HPDE6-E6E7 (cell line): ENCODE data around the gene SS18L1.
A peak's percentile ranks its signal among the peaks of the same experiment; 100 is the strongest.

ENCODE experiments used
- DNase-seq: peaks from one replicate; pipeline ENCODE4 v3.0.0; 2011; ENCODE audit warnings: missing footprints; ENCODE audit errors: extremely low spot score

The SS18L1 gene

GRCh38 chr20:62226707-62227590 is 83.4 kb downstream of the SS18L1 start:
- no peak for DNase-seq

- no peak for DNase-seq
Measured at GRCh38 chr20:62227591-62227976, 84.0 kb downstream of the SS18L1 start.

DNA sequence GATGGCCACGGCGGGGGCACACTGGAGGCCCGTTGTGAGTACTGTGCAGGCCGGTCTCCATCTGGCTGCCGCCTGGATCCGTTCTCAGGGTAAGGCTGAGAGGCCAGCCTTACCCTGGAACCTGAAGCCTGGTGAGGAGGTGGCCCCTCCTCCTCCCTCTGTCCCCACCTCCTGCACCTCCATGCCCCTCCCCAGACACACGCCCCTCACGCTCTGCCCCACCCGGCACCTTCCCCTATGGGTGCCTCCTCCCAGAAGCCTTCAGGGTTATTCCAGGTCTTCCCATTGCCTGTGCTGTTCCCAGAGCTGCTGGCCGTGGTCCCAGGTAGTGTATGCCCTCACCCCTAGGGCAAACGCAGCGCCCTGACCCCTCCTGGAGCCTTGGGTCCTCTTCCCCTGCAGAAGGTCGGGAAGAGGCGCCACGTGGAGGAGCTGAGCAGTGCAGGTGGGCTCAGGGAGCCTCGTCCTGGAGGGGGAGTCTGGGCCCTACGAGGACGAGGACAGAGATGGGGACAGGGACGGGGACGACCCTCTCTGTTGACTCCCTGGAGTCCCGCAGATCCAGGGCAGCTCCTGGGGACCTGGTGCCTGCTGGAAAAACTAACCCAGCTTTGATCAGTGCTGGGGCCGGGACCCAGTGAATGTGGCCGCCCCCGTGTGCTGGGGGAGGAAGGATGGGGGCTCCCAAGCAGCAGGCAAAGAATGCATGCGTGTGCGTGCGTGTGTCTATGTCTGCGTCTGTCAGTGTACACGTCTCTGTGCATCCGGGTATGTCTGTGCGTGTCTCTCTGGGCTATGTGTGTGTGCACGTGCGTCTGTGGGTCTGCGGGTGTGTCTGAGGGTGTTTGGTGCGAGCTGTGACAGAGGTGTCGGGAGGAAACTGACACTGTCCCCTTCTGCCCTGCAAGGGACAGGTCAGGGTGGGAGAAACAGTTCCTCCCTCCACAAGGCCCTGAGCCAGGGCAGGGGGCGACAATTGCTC is 84.7 kb downstream of the SS18L1 start:
- DNase-seq, result peak; percentile 51

GRCh38 chr20:62228982-62229545 is 85.5 kb downstream of the SS18L1 start:
- no peak for DNase-seq

DNA sequence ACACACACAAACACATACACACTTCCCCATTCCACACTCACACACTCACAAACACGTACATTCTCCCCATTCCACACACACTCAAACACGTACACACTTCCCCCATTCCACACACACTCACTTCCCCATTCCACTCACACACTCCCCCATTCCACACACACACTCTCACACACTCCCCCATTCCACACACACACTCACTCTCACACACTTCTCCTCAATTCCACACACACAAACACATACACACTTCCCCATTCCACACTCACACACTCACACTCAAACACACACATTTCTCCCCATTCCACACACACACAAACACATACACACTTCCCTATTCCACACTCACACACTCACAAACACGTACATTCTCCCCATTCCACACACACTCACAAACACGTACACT is 86.1 kb downstream of the SS18L1 start:
- DNase-seq, result no peak

- DNase-seq, result no peak
Measured at GRCh38 chr20:62230276-62230675, 86.7 kb downstream of the SS18L1 start.

DNA sequence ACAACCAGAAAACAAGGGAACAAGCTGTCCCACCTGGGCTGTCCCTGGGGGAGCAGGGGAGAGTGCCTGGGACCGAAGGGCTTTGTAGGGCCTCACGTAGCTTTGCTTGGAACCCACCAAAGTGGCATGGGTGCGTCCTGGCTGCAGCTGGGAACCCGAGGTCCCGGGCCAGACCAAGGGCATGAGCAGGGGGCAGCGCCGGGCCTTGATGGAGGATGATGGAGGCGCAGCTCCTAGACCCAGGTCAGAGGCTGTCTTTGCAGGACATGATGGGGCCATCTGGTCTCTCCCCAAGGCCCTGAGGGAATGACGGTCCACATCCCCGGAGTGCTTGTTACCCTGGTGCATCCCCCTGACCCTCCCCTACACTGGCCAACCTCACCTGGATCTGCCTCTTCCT is 87.1 kb downstream of the SS18L1 start:
- DNase-seq, result no peak

DNA sequence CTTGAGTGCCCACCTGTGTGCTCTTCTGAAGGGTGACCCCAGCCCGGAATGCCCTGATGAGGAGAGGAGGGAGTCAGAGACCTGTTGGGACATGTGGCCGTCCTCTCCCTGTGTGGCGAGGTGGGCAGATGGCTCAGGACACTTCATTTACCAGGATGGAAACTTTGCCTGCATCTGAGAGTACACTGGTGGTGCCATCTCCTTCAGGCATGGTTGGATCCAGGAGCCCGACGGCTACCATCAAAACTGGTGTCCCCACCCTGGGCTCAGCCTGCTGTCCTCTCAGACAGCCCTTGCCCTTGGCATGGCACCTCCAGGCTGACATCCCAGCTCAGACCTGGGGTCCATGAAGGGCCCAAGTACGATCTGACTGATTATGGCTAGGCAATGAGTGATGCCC is 87.7 kb downstream of the SS18L1 start:
- no peak for DNase-seq
